Nephron (organoid): ENCODE results near the gene CD244.

Source experiments
- H3K27ac Mint-ChIP-seq, 3 experiments: 2 replicates each; pipeline ENCODE4 v1.8.0; 2020; ENCODE audit warnings: mixed read lengths in 3 of 3, mild to moderate bottlenecking in 2 of 3, moderate library complexity in 1 of 3
- H3K27me3 Mint-ChIP-seq: 2 replicates; pipeline ENCODE4 v1.8.0; 2021; ENCODE audit warnings: low read depth, mild to moderate bottlenecking, moderate library complexity, mixed read lengths
- H3K36me3 Mint-ChIP-seq: 2 replicates; pipeline ENCODE4 v1.8.0; 2020; ENCODE audit warnings: low read depth, mixed read lengths
- H3K4me1 Mint-ChIP-seq: 2 replicates; pipeline ENCODE4 v1.8.0; 2020; ENCODE audit warnings: mixed read lengths
- H3K4me3 Mint-ChIP-seq, 3 experiments: 2 replicates each; pipeline ENCODE4 v1.8.0; 2020; ENCODE audit warnings: mild to moderate bottlenecking in 3 of 3, mixed read lengths in 3 of 3, moderate library complexity in 2 of 3
- H3K9me3 Mint-ChIP-seq: 2 replicates; pipeline ENCODE4 v1.8.0; 2020; ENCODE audit warnings: mixed read lengths
- CTCF ChIP-seq, 3 experiments: fragments of 200-600 bp; sonication (generic); IDR thresholded peaks; one replicate each; pipeline ENCODE4 v1.5.0; 2021; ENCODE audit warnings: antibody characterized with exemption in 3 of 3; ENCODE audit not compliant: unreplicated experiment in 3 of 3

The CD244 gene

GRCh38 chr1:160864173-160864572 is 1.5 kb upstream of the CD244 start:
- Mint-ChIP-seq H3K4me3 (no peak overlapping the region), H3K9me3 (no peaks in the 10 kb centered on the region), H3K27me3 (peaks cover 8% of the 10 kb centered on the region), H3K4me1 (no peaks in the 10 kb centered on the region), H3K27ac (no peak overlapping the region), H3K36me3 (no peaks in the 10 kb centered on the region)
- no peak for TF ChIP-seq CTCF (IDR thresholded peaks at IDR 0.05; ENCODE audit: unreplicated experiment in 3 of 3)

- Mint-ChIP-seq H3K9me3 (no peaks in the 10 kb centered on the region), H3K27ac (no peak overlapping the region), H3K4me1 (no peaks in the 10 kb centered on the region), H3K36me3 (no peaks in the 10 kb centered on the region), H3K4me3 (no peak overlapping the region), H3K27me3 (peaks cover 8% of the 10 kb centered on the region)
- TF ChIP-seq CTCF (IDR thresholded peaks at IDR 0.05; ENCODE audit: unreplicated experiment in 3 of 3): no peak
These were observed 1.1 kb upstream of the CD244 start for GRCh38 chr1:160863774-160864131.

- Mint-ChIP-seq H3K4me3 (no peak overlapping the region), H3K9me3 (no peaks in the 10 kb centered on the region), H3K4me1 (no peaks in the 10 kb centered on the region), H3K27ac (no peak overlapping the region), H3K27me3 (peaks cover 8% of the 10 kb centered on the region), H3K36me3 (no peaks in the 10 kb centered on the region)
- TF ChIP-seq CTCF (IDR thresholded peaks at IDR 0.05; ENCODE audit: unreplicated experiment in 3 of 3): no peak
These were observed 530 bp upstream of the CD244 start for GRCh38 chr1:160863061-160863773.

GRCh38 chr1:160860840-160861505 is 1.7 kb downstream of the CD244 start:
- H3K27me3 Mint-ChIP-seq: peaks cover 8% of the 10 kb centered on the region
- H3K9me3 Mint-ChIP-seq: no peaks in the 10 kb centered on the region
- no peaks in the 10 kb centered on the region for H3K36me3 Mint-ChIP-seq
- H3K4me1 Mint-ChIP-seq: no peaks in the 10 kb centered on the region
- no peak overlapping the region for H3K27ac Mint-ChIP-seq
- TF ChIP-seq CTCF (IDR thresholded peaks at IDR 0.05; ENCODE audit: unreplicated experiment in 3 of 3): no peak
- no peak overlapping the region for H3K4me3 Mint-ChIP-seq

- no peak for TF ChIP-seq CTCF (IDR thresholded peaks at IDR 0.05; ENCODE audit: unreplicated experiment in 3 of 3)
- H3K9me3 Mint-ChIP-seq: no peaks in the 10 kb centered on the region
These were observed 3.5 kb downstream of the CD244 start for GRCh38 chr1:160859166-160859565.

GRCh38 chr1:160858507-160858906 is 4.2 kb downstream of the CD244 start:
- H3K27me3 Mint-ChIP-seq: peaks cover 4% of the 10 kb centered on the region
- no peak for TF ChIP-seq CTCF (IDR thresholded peaks at IDR 0.05; ENCODE audit: unreplicated experiment in 3 of 3)
- H3K36me3 Mint-ChIP-seq: no peaks in the 10 kb centered on the region
- H3K27ac Mint-ChIP-seq: no peak overlapping the region
- no peak overlapping the region for H3K4me3 Mint-ChIP-seq
- no peaks in the 10 kb centered on the region for H3K9me3 Mint-ChIP-seq
- no peaks in the 10 kb centered on the region for H3K4me1 Mint-ChIP-seq

More at GRCh38 chr1:160859166-160859565, 3.5 kb downstream of the CD244 start:
- no peaks in the 10 kb centered on the region for H3K36me3 Mint-ChIP-seq
- peaks cover 8% of the 10 kb centered on the region for H3K27me3 Mint-ChIP-seq
- H3K4me1 Mint-ChIP-seq: no peaks in the 10 kb centered on the region
- H3K4me3 Mint-ChIP-seq: no peak overlapping the region
- H3K27ac Mint-ChIP-seq: no peak overlapping the region
